Measurements from ENCODE around the gene FAM241A.
"Not testable (repeated sequence)": the region's sequence is repeated elsewhere in the genome, so short reads cannot be mapped to it uniquely, and the experiment has no call there.

Gene FAM241A

DNA sequence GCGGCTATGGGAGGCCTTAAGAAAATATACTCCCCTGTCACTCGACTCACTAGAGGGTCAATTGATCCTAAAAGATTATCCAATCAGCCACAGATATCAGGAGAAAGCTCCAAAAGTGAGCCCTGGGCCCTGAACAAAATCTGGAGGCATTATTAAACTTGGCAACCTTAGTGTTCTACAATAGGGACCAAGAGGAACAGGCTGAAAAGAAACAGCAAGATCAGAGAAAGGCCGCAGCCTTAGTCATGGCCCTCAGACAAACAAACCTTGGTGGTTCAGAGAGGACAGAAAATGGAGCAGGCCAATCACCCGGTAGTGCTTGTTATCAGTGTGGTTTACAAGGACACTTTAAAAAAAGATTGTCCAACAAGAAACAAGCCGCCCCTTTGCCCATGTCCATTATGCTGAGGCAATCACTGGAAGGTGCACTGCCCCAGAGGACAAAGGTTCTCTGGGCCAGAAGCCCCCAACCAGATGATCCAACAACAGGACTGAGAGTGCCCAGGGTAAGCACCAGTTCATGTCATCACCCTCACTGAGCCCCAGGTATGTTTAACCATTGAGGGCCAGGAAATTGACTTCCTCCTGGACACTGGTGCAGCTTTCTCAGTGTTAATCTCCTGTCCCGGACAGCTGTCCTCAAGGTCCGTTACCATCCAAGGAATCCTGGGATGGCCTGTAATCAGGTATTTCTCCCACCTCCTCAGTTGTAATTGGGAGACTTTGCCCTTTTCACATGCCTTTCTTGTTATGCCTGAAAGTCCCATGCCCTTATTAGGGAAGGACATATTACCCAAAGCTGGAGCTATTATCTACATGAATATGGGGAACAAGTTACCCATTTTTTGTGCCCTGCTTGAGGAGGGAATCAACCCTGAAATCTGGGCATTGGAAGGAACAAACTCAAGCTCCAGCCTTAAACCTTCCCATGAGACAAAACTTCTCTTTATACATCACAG is 63.2 kb downstream of the FAM241A start:
- H3K36me3 ChIP-seq (ENCODE audit: control insufficient read depth, insufficient read depth, low read length); H3K4me3 ChIP-seq (ENCODE audit: insufficient read depth, low read depth, low read length, poor library complexity, severe bottlenecking); H3K27me3 ChIP-seq (replicated peaks; ENCODE audit: control insufficient read depth, insufficient read depth, low read length, poor library complexity, severe bottlenecking); H3K9me3 ChIP-seq (ENCODE audit: control insufficient read depth, low read length); H3K27ac ChIP-seq (ENCODE audit: insufficient read depth, low read length, poor library complexity, severe bottlenecking); H3K4me1 ChIP-seq (ENCODE audit: control insufficient read depth, insufficient read depth, low read length, poor library complexity, severe bottlenecking); DNase-seq: not testable (repeated sequence)

DNA sequence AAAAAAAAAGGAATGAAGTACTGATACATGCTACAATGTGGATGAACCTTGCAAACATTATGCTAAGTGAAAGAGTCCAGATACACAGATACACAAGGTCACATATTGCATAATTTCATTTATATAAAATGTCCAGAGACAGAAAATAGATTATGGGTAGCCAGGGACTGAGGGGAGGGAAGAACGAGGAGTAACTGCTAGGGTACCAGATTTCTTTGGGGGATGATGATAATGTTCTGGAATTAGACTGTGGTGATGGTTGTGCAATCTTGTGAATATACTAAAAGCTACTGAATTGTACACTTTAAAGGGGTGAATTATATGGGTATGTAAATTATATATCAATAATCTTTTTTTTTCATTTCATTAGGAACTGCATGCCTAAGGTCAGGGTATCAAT is 65.5 kb downstream of the FAM241A start:
- no peaks in the 10 kb centered on the region for H3K27me3 ChIP-seq (replicated peaks; ENCODE audit: control insufficient read depth, insufficient read depth, low read length, poor library complexity, severe bottlenecking)
- H3K9me3 ChIP-seq (ENCODE audit: control insufficient read depth, low read length) = no peaks in the 10 kb centered on the region
- no peaks in the 10 kb centered on the region for H3K4me1 ChIP-seq (ENCODE audit: control insufficient read depth, insufficient read depth, low read length, poor library complexity, severe bottlenecking)
- H3K4me3 ChIP-seq (ENCODE audit: insufficient read depth, low read depth, low read length, poor library complexity, severe bottlenecking) = no peak overlapping the region
- H3K36me3 ChIP-seq (ENCODE audit: control insufficient read depth, insufficient read depth, low read length) = no peaks in the 10 kb centered on the region
- DNase-seq = no peak
- H3K27ac ChIP-seq (ENCODE audit: insufficient read depth, low read length, poor library complexity, severe bottlenecking) = no peak overlapping the region

DNA sequence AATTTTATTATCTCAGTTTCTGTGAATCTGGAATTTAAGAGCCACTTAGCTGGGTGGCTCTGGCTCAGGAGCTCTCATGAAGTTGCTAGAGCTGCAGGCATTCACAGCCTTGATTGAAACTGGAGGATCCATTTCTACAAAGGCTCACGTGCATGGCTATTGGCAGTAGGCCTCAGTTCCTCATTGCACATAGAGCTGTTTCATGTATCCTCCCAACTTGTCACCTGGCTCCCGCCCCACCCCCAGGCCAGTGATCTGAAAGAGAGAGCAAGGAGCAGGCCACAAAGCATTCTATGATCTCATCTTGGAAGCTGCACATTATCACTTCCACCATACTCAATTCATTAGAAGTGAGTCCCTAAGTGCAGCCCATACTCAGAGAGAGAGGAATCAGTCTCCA is 67.8 kb downstream of the FAM241A start:
- H3K27ac ChIP-seq (ENCODE audit: insufficient read depth, low read length, poor library complexity, severe bottlenecking) = no peak overlapping the region
- no peaks in the 10 kb centered on the region for H3K27me3 ChIP-seq (replicated peaks; ENCODE audit: control insufficient read depth, insufficient read depth, low read length, poor library complexity, severe bottlenecking)
- no peaks in the 10 kb centered on the region for H3K36me3 ChIP-seq (ENCODE audit: control insufficient read depth, insufficient read depth, low read length)
- no peaks in the 10 kb centered on the region for H3K4me1 ChIP-seq (ENCODE audit: control insufficient read depth, insufficient read depth, low read length, poor library complexity, severe bottlenecking)
- H3K4me3 ChIP-seq (ENCODE audit: insufficient read depth, low read depth, low read length, poor library complexity, severe bottlenecking) = no peak overlapping the region
- no peaks in the 10 kb centered on the region for H3K9me3 ChIP-seq (ENCODE audit: control insufficient read depth, low read length)
- no peak for DNase-seq

DNA sequence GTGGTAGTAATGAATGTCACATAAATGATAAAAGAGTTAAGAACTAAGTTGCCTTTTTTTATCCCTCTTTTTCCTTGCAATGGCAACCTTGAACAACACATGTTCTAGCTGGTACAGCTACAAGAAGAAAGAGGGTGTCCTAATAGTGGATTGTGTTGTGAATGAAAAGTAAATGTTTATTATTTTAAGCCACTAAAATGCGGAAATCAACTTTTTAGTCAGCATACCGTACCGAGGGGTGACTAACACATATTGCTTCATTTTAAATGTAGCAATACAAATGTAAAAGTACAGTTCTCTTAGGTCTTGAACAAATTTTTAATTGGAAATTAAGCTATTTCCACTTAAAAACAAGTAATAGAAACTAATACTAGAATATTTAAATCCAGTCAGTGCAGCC is 68.6 kb downstream of the FAM241A start:
- DNase-seq = no peak
- H3K27me3 ChIP-seq (replicated peaks; ENCODE audit: control insufficient read depth, insufficient read depth, low read length, poor library complexity, severe bottlenecking) = no peaks in the 10 kb centered on the region
- H3K36me3 ChIP-seq (ENCODE audit: control insufficient read depth, insufficient read depth, low read length) = no peaks in the 10 kb centered on the region
- no peaks in the 10 kb centered on the region for H3K9me3 ChIP-seq (ENCODE audit: control insufficient read depth, low read length)
- no peaks in the 10 kb centered on the region for H3K4me1 ChIP-seq (ENCODE audit: control insufficient read depth, insufficient read depth, low read length, poor library complexity, severe bottlenecking)
- no peak overlapping the region for H3K27ac ChIP-seq (ENCODE audit: insufficient read depth, low read length, poor library complexity, severe bottlenecking)
- no peak overlapping the region for H3K4me3 ChIP-seq (ENCODE audit: insufficient read depth, low read depth, low read length, poor library complexity, severe bottlenecking)

DNA sequence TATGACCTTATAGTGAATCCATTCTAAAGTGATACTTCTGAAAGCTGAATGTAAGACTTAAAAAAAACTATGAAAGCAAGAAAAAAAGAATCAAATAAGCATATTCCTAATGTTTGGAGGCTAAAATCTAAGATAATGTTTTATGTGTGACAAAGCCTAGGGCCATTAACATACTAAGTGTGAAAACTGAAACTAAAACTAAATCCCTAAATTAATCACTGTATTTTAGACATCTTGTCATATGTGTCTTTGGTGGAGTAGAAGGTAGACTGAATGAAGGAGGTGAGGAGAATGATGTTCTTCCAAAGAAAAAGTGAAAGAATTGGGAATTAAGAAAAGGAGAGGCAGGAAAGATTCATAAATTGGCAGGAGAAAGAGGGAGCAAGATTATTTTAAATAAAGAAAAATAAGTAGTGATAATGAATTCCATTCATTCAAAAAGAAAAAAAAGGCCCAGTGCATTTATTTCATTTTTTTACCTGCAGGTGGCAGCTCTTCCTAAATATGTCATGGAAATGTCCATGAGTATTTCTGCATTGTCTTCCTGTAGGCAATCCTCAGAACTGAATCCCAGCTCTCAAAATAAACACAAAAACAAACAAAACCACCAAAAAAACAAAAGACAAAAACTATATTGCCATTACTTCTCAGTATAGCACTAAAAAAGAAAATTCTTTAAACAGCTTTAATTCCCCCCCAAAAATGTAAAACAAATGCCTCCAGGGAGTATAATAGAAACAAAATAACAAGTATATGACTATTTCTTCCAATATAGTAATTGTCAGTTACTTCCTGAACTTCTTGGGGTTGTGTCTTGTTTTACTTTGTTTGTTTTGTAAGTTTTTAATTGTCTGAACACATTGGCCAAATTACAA is 69.4 kb downstream of the FAM241A start:
- Histone ChIP-seq H3K9me3 (ENCODE audit: control insufficient read depth, low read length) (no peaks in the 10 kb centered on the region), H3K27me3 (replicated peaks; ENCODE audit: control insufficient read depth, insufficient read depth, low read length, poor library complexity, severe bottlenecking) (no peaks in the 10 kb centered on the region), H3K36me3 (ENCODE audit: control insufficient read depth, insufficient read depth, low read length) (no peaks in the 10 kb centered on the region), H3K27ac (ENCODE audit: insufficient read depth, low read length, poor library complexity, severe bottlenecking) (no peak overlapping the region), H3K4me1 (ENCODE audit: control insufficient read depth, insufficient read depth, low read length, poor library complexity, severe bottlenecking) (no peaks in the 10 kb centered on the region), H3K4me3 (ENCODE audit: insufficient read depth, low read depth, low read length, poor library complexity, severe bottlenecking) (no peak overlapping the region)
- DNase-seq = no peak

DNA sequence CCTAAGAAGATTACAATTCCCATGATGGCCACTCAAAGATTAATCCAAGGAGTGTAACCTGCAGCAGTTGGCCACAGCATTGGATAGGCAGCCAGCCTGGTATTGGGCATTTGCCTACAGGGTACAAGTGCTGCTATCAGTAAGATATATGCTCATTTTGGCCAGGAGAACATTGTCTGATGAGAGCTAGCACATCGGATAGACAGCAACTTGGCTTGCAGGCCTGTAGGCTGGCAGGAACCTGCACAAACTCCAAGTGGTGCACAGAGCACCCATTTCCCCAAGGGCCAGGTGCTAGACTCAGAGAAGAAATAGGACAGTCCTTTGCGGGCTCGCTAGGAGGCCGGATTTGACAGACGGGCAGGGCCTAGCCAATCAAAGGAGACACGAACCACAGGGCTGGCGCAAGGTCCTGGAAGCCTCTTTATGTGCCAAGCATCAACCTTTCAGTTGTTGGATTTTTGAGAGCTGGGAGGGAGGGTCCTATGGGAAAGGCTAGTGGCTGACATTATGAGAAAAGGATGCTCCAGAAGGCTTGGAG is 74.6 kb downstream of the FAM241A start:
- Histone ChIP-seq H3K4me1 (ENCODE audit: control insufficient read depth, insufficient read depth, low read length, poor library complexity, severe bottlenecking) (no peaks in the 10 kb centered on the region), H3K9me3 (ENCODE audit: control insufficient read depth, low read length) (no peaks in the 10 kb centered on the region), H3K27ac (ENCODE audit: insufficient read depth, low read length, poor library complexity, severe bottlenecking) (no peak overlapping the region), H3K36me3 (ENCODE audit: control insufficient read depth, insufficient read depth, low read length) (no peaks in the 10 kb centered on the region), H3K4me3 (ENCODE audit: insufficient read depth, low read depth, low read length, poor library complexity, severe bottlenecking) (no peak overlapping the region), H3K27me3 (replicated peaks; ENCODE audit: control insufficient read depth, insufficient read depth, low read length, poor library complexity, severe bottlenecking) (peaks cover 3% of the 10 kb centered on the region)
- no peak for DNase-seq

DNA sequence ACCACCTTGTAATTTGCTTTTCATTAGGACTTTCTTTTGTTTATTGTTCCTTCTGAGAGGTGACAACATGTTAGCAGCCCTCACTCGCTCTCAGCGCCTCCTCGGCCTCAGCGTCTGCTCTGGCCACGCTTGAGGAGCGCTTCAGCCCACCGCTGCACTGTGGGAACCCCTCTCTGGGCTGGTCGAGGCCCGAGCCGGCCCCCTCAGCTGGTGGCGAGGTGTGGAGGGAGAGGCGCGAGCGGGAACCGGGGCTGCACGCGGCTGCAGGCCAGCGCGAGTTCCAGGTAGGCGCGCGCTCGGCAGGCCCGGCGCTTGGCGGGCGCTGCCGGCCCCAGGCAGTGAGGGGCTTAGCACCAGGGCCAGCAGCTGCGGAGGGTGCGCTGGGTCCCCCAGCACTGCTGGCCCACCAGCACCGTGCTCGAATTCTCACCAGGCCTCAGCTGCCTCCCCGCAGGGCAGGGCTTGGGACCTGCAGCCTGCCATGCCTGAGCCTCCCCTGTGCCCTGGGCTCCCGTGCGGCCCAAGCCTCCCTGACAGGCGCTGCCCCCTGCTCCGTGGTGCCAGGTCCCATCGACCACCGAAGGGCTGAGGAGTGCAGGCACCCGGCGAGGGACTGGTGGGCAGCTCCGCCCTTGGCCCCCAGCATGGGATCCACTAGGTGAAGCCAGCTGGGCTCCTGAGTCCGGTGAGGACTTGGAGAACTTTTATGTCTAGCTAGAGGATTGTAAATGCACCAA is 77.1 kb downstream of the FAM241A start:
- no peak overlapping the region for H3K4me3 ChIP-seq (ENCODE audit: insufficient read depth, low read depth, low read length, poor library complexity, severe bottlenecking)
- H3K4me1 ChIP-seq (ENCODE audit: control insufficient read depth, insufficient read depth, low read length, poor library complexity, severe bottlenecking) = no peaks in the 10 kb centered on the region
- peaks cover 3% of the 10 kb centered on the region for H3K27me3 ChIP-seq (replicated peaks; ENCODE audit: control insufficient read depth, insufficient read depth, low read length, poor library complexity, severe bottlenecking)
- no peaks in the 10 kb centered on the region for H3K9me3 ChIP-seq (ENCODE audit: control insufficient read depth, low read length)
- H3K36me3 ChIP-seq (ENCODE audit: control insufficient read depth, insufficient read depth, low read length) = no peaks in the 10 kb centered on the region
- no peak for DNase-seq
- H3K27ac ChIP-seq (ENCODE audit: insufficient read depth, low read length, poor library complexity, severe bottlenecking) = no peak overlapping the region

DNA sequence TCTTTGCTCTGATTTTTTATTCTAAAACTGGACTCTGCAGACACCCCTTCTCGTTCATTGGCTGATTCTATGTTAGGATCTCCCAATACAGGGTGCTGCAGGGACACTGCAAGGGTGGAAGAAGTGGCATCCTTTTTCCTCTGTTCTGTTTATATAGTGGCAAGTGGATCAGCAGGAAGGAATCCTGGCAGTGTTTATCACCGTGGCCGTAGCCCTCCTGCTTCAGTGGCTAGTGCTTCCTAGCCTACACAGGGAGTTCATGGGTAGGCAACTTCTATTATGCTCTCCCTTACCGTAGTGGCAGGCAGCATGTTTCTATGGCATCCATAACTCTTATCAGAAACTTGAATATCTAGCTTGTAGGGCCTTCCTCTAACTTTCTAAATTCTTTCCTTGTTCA is 79.9 kb downstream of the FAM241A start:
- no peak for DNase-seq
- Histone ChIP-seq H3K4me1 (ENCODE audit: control insufficient read depth, insufficient read depth, low read length, poor library complexity, severe bottlenecking) (no peaks in the 10 kb centered on the region), H3K27me3 (replicated peaks; ENCODE audit: control insufficient read depth, insufficient read depth, low read length, poor library complexity, severe bottlenecking) (peaks cover 3% of the 10 kb centered on the region), H3K4me3 (ENCODE audit: insufficient read depth, low read depth, low read length, poor library complexity, severe bottlenecking) (no peak overlapping the region), H3K36me3 (ENCODE audit: control insufficient read depth, insufficient read depth, low read length) (no peaks in the 10 kb centered on the region), H3K9me3 (ENCODE audit: control insufficient read depth, low read length) (no peaks in the 10 kb centered on the region), H3K27ac (ENCODE audit: insufficient read depth, low read length, poor library complexity, severe bottlenecking) (no peak overlapping the region)

DNA sequence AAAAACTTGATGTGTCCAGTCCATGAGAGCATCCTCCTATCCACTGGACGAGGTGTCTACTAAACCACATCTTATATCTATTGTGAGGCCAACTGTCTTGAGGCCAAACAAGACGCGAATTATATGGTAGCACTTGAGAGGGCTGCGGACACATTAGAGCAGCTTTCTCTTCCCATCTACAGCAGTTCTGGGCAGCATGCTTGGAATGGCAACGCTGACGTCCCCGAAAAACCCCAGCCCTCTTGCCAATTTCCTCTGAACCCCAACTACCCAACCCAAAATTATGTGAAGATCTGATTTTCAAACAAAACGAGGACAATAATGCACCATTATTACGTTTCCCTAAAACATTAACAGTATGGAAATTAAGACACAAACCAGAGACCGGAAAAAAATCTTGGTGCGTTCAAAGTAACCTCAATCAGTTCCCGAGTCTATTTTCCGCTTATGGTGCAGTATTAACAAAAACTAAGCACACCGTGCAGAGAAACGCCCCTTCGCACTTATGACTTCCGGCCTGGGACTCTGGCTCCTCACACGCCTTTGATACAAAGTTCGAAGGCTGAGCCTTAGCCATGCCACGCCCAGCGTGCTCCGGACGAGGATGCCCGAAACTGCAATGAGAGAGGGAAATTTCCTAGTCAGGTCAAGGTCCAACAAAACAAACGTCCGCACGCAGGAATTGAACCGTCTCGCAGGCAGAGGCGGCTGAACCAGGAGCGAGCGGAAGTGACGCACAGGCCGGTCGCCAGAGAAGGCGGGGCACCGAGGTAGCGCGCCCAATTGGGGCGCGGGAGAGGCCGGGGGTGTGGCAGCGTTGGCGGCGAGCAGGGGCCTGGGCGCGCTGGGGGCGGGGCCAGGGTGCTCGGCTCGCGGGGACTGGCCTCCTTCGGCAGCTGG is 85.9 kb downstream of the FAM241A start:
- DNase-seq = peak; percentile 90 to 93 (median 93)
- Histone ChIP-seq H3K27me3 (replicated peaks; ENCODE audit: control insufficient read depth, insufficient read depth, low read length, poor library complexity, severe bottlenecking) (no peaks in the 10 kb centered on the region), H3K4me3 (ENCODE audit: insufficient read depth, low read depth, low read length, poor library complexity, severe bottlenecking) (peak overlapping the region; percentile 97), H3K27ac (ENCODE audit: insufficient read depth, low read length, poor library complexity, severe bottlenecking) (peak overlapping the region; percentile 95), H3K36me3 (ENCODE audit: control insufficient read depth, insufficient read depth, low read length) (no peaks in the 10 kb centered on the region), H3K4me1 (ENCODE audit: control insufficient read depth, insufficient read depth, low read length, poor library complexity, severe bottlenecking) (peaks cover 10% of the 10 kb centered on the region), H3K9me3 (ENCODE audit: control insufficient read depth, low read length) (no peaks in the 10 kb centered on the region)

Measured in effector memory CD4-positive, alpha-beta T cell (primary cell).